Right cardiac atrium (tissue), 5 donors: ENCODE measurements around the gene DNM1. TPM values are rescaled to one million over a fixed set of nuclear protein-coding genes. Genes with fewer than 3 reads are reported as not detected.
"Not testable (repeated sequence)": the region's sequence is repeated elsewhere in the genome, so short reads cannot be mapped to it uniquely, and the experiment has no call there.

ENCODE experiments used
- ATAC-seq, 2 donors: fragments of 200-7000 bp; cut with Tn5 transposase; one replicate each; pipeline versions ENCODE4 v1.8.0 to v1.9.1; 2020; ENCODE audit warnings: moderate library complexity in 2 of 2, mild to moderate bottlenecking in 1 of 2
- DNase-seq, 3 donors: peaks; one replicate each; pipeline ENCODE4 v3.0.0-alpha.2; 2020
- H3K27ac ChIP-seq: one replicate; pipeline ENCODE4 v1.5.1; 2013; ENCODE audit warnings: mild to moderate bottlenecking, low read length, control low read depth, moderate library complexity
- H3K27me3 ChIP-seq: one replicate; pipeline ENCODE4 v1.6.1; 2013; ENCODE audit not compliant: control insufficient read depth, insufficient read depth
- H3K4me1 ChIP-seq: one replicate; pipeline ENCODE4 v1.6.1; 2013; ENCODE audit warnings: low read length; ENCODE audit not compliant: control insufficient read depth, insufficient read depth
- H3K4me3 ChIP-seq: one replicate; pipeline ENCODE4 v1.5.1; 2013; ENCODE audit warnings: low read length, control low read depth
- H3K9me3 ChIP-seq: one replicate; pipeline ENCODE4 v1.6.1; 2013; ENCODE audit warnings: low read length; ENCODE audit not compliant: control insufficient read depth
- WGBS: extraction: QIAGEN DNeasy Blood & Tissue Kit; methylation state at CpG from one replicate; pipeline ENCODE4 v1.1.7; 2013; 5-methylcytosine and 5-hydroxymethylcytosine counted together
- intact Hi-C, 4 donors: fragments of 100-400 bp; cut with DNase I; formaldehyde crosslinking; loops; one replicate each; pipeline versions ENCODE4 v1.11.0 to v1.14.0; 2022 to 2023
- polyA plus RNA-seq: library from polyadenylated mRNA; stranded (reverse); fragments of 200-250 nt; gene quantifications from one replicate; pipeline ENCODE4 v1.2.3, GENCODE V29; 2013
- total RNA-seq, 4 donors: library from RNA; stranded (reverse); fragmentation: NEBNext Ultra II Directional; extraction: Animal tissue kit (Norgen Biotek cat#: 25700); gene quantifications; one replicate each; pipeline ENCODE4 v1.2.1, GENCODE V29; 2021
- donor health status: healthy with polysubstance abuse.
- donor health status: DM: no; HTN: yes; CAD: no.
- donor health status: DM: no; HTN: no; CAD: no.
- donor health status: DM: no; HTN: yes; CAD: no; lungs with severe emphysema.
- donor health status: DM: yes; HTN: yes; CAD: no.

DNM1 gene
- total and polyA plus RNA-seq, 5 donors: 4.4 to 7.4 (median 6.0) TPM

DNA sequence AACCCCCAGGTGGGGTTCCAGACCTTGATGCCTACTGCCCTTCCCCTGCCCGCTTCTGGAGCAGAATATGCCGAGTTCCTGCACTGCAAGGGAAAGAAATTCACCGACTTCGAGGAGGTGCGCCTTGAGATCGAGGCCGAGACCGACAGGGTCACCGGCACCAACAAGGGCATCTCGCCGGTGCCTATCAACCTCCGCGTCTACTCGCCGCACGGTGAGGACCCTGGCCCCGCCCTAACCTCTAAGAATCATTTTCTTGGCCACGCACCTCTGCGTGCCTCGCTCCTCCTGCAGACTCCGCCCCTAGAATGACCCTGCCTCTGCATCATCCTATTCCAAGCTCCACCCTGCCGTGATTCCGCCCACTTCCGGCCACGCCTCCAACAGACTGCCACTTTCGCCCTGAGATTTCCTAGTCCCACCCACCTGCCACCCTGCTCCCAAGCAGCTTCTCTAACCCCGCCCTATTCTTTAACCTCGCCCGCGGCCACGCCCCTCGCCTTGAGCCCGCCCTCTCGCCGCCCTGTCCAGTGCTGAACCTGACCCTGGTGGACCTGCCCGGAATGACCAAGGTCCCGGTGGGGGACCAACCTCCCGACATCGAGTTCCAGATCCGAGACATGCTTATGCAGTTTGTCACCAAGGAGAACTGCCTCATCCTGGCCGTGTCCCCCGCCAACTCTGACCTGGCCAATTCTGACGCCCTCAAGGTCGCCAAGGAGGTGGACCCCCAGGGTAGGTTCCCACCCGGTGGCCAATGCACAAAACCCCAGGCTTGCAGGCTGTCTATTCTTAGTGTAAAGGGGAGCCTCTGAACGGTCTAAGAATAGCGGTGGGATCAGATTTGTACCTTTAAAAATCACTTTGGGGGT is 15.6 kb downstream of the DNM1 start:
- no peaks in the 10 kb centered on the region for H3K9me3 ChIP-seq
- ATAC-seq (peak; percentile 94 to 95), DNase-seq (peak; percentile 95 to 98 (median 97))
- no peaks in the 10 kb centered on the region for H3K4me1 ChIP-seq
- WGBS: 23% methylated on average over 47 of the region's 47 CpGs
- intact Hi-C loops: no loop called here
- no peak overlapping the region for H3K27ac ChIP-seq
- peak overlapping the region; percentile 8 for H3K4me3 ChIP-seq
- no peaks in the 10 kb centered on the region for H3K27me3 ChIP-seq

DNA sequence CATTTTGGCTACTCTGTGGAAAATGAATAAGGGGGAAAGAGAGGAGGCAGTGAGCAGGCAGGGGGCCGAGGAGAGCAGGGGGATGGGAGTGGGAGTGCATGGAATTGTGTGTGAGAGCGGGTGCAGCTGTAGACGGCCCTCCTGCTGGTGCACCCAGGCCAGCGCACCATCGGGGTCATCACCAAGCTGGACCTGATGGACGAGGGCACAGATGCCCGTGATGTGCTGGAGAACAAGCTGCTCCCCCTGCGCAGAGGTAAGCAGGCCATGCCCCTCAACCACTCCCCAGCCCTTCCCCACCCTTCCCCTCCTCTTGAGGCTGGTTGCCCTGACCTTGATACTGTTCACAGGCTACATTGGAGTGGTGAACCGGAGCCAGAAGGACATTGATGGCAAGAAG is 16.7 kb downstream of the DNM1 start:
- DNase-seq (no peak), ATAC-seq (no peak)
- no peaks in the 10 kb centered on the region for H3K4me1 ChIP-seq
- WGBS: 87% methylated on average over 9 of the region's 9 CpGs
- intact Hi-C loops: no loop called here
- H3K9me3 ChIP-seq: no peaks in the 10 kb centered on the region
- no peaks in the 10 kb centered on the region for H3K27me3 ChIP-seq
- H3K4me3 ChIP-seq: no peak overlapping the region
- no peak overlapping the region for H3K27ac ChIP-seq

DNA sequence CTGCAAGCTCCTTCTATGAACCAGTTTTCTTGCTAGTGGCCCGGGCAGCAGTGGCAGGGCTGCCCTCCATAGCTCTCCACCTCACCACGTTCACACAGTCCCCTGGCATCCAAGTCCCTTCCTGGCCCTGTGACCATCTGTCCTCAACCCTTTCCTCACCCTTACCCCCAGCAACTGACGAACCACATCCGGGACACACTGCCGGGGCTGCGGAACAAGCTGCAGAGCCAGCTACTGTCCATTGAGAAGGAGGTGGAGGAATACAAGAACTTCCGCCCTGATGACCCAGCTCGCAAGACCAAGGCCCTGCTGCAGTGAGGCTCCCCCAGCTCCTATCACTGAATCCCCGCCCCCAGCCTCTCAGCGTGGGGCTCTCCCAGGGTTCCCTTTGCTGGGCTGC is 18.8 kb downstream of the DNM1 start:
- intact Hi-C loops: no loop called here
- H3K27ac ChIP-seq: no peak overlapping the region
- no peaks in the 10 kb centered on the region for H3K27me3 ChIP-seq
- ATAC-seq (no peak), DNase-seq (peak in 1 of 3 donors; percentile 1)
- no peaks in the 10 kb centered on the region for H3K4me1 ChIP-seq
- WGBS: 83% methylated on average over 10 of the region's 10 CpGs
- no peak overlapping the region for H3K4me3 ChIP-seq
- no peaks in the 10 kb centered on the region for H3K9me3 ChIP-seq

DNA sequence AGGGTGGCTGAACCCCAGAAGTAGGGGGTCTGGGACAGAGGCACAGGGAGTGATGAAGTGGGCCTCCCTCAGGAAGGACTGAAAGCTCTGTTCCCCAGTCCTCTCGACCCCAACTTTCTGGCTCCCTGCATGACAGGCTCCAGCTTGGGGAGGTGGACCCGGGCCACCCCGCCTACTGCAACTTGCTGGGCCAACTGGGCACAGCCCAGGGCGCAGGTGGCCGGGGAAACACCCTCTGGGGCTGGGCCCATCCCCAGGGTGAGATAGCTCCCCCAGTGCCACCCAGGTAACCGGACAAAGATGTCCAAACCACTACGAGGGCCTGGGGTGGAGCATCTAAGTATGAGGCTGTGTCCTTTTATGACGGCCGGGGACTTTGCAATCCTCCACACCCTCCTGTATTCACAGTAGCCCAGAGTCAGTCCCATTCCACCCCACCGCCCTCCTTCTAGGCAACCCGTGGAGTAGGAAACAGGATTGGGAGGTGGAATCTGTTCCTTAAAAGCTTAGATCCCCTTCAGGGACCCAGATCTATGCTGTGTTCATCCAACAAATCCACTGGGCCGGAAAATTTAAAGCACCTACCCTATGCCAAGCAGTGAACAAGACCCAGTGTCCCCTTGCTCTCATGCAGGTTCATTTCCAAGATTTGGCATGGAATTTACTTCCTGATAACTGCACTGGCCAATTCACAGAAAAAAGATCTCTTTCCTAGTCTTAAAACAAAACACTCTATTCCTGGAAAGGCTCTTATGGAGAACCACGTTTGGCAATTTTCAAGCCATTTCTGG is 19.9 kb downstream of the DNM1 start:
- no peaks in the 10 kb centered on the region for H3K9me3 ChIP-seq
- H3K27me3 ChIP-seq: no peaks in the 10 kb centered on the region
- intact Hi-C loops: no loop called here
- no peaks in the 10 kb centered on the region for H3K4me1 ChIP-seq
- no peak for ATAC-seq
- DNase-seq: peak in 1 of 3 donors; percentile 13
- H3K27ac ChIP-seq: no peak overlapping the region
- H3K4me3 ChIP-seq: no peak overlapping the region
- 85% methylated on average over 13 of the region's 13 CpGs for WGBS

DNA sequence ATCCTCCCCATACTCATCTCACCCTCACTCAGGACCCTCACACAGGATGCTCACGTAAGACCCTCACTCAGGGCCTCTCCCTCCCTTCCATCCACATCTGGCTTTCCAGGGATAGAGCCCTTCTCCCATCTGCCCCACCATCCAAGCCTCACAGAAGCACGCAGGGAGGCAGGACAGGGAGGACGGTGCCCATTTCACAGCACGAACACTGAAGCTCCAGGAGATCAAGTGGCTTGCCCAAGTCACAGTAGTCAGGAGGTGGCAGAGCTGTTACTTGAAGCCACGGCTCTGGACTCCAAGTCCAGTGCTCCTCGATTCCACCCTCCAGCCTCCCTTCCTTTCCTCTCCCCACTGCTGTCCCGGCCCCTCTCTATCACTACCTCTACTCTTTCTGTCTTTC is 21.7 kb downstream of the DNM1 start:
- intact Hi-C loops: no loop called here
- WGBS: 92% methylated on average over 7 of the region's 7 CpGs
- no peaks in the 10 kb centered on the region for H3K9me3 ChIP-seq
- H3K4me1 ChIP-seq: no peaks in the 10 kb centered on the region
- DNase-seq (no peak), ATAC-seq (no peak)
- no peak overlapping the region for H3K27ac ChIP-seq
- no peak overlapping the region for H3K4me3 ChIP-seq
- no peaks in the 10 kb centered on the region for H3K27me3 ChIP-seq

DNA sequence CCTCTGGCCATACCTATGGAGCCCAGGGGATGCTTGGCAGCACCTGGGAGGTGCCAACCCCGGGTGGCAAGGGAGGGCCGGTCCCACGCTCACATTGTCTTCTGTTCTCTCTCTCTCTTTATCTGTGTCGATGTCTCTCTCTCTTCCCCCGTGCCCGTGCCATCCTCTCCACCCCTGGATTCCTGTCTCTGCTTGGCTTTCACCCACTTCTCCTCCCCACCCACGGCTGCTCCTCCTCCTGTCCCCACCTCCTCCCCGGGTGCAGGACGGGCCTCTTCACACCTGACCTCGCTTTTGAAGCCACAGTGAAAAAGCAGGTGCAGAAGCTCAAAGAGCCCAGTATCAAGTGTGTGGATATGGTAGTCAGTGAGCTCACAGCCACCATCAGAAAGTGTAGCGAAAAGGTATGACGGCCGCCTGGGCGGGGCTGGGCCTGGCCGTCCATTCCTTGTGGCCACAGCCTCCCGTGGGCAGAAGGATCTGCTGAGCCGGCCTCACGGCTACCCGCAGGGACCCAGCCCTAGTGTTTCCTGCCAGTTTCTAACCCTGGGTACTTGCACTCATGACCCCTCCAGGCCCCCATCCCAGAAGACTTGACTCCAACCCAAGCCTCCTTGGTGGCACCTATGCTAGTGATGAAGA is 22.7 kb downstream of the DNM1 start:
- intact Hi-C loops: no loop called here
- Histone ChIP-seq H3K27me3 (no peaks in the 10 kb centered on the region), H3K4me3 (no peak overlapping the region), H3K27ac (no peak overlapping the region), H3K9me3 (no peaks in the 10 kb centered on the region), H3K4me1 (no peaks in the 10 kb centered on the region)
- WGBS: 80% methylated on average over 19 of the region's 19 CpGs
- DNase-seq: no peak
- no peak for ATAC-seq

DNA sequence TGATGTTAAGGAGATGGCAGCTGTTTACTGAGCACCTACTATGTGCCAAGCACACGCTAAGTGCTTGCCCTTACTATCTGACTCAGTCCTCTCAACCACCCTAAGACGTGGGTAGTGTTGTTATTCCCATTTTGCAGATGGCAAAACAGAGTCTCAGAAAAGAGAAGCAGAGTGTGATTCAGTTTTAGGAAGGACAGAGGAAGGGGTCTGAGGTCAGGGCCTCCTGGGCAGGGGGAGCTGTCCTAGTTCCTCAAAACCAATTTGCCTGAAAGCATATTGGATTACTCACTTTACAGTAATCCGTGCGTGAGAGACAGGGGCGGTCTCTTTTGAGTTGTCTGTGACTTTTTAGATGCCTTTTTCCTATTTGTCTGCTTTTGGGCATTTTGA is 23.2 kb downstream of the DNM1 start:
- WGBS: 86% methylated on average over 5 of the region's 5 CpGs
- Histone ChIP-seq H3K27me3 (no peaks in the 10 kb centered on the region), H3K27ac (no peak overlapping the region), H3K4me1 (no peaks in the 10 kb centered on the region), H3K9me3 (no peaks in the 10 kb centered on the region), H3K4me3 (no peak overlapping the region)
- no peak for DNase-seq
- intact Hi-C loops: no loop called here
- no peak for ATAC-seq

DNA sequence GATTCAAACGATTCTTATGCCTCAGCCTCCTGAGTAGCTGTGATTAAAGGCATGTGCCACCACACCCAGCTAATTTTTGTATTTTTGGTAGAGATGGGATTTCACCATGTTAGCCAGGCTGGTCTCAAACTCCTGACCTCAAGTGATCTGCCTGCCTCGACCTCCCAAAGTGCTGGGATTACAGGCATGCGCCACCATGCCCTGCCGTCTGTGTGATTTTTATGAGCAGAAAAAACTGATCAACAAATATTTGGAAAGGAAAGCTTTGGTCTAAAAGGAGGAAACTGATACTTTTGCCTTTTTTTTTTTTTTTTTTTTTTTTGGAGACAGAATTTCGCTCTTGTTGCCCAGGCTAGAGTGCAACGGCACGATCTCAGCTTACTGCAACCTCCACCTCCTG is 27.7 kb downstream of the DNM1 start:
- WGBS: 90% methylated on average over 7 of the region's 7 CpGs
- H3K27me3 ChIP-seq, H3K4me3 ChIP-seq, ATAC-seq, H3K4me1 ChIP-seq, intact Hi-C loops, H3K9me3 ChIP-seq, DNase-seq, H3K27ac ChIP-seq: not testable (repeated sequence)

DNA sequence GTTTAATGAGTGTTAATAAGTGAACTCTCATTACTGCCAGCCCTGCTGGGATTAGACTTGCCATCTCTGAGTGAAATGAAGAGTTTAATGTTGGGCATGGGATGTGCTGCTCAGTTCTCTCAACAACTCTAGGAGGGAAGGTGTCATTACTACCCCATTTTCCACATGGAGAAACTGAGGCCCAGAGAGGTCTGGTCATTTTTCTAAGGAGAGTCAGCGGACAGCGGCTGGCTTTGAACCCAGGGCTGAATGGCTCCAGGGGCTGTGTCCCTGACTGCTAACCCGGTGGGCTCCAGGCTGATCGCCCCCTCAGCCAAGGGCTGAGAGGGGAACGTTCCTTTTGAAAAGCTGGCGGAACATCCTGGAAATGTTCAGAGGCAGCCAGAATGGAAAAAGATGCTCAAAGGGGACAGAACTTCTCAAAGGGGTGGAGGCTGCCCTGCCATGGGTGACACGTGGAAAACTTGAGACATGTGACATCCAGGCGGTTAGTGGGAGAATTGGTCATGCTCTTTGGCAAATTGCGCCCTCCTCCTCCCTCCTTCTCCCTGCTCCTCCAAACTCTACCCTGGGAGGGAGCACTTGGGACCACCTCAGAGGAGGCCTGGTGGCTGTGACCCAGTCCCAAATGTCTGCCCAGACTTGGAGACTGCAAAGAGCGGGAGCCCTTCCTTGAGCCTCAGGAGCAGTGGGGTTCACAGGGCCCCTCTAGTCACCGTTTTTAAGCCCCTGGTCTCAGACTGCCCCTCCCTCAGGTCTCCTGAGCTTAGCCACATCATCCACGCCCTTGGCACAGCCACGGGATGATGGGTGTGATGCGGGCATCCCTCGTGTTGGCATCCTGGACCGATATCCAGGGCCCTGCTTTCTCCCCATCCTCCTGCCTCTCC is 28.7 kb downstream of the DNM1 start:
- intact Hi-C loops: no loop called here

More for the DNA sequence above, 28.7 kb downstream of the DNM1 start:
- no peaks in the 10 kb centered on the region for H3K27me3 ChIP-seq
- ATAC-seq: peak; percentile 42 to 80
- H3K27ac ChIP-seq: no peak overlapping the region
- no peak overlapping the region for H3K4me3 ChIP-seq
- H3K9me3 ChIP-seq: no peaks in the 10 kb centered on the region
- 69% methylated on average over 16 of the region's 16 CpGs for WGBS
- H3K4me1 ChIP-seq: no peaks in the 10 kb centered on the region
- DNase-seq: peak in 1 of 3 donors; percentile 64
